ENCODE results near the gene BOD1. TPM values are rescaled to one million over a fixed set of nuclear protein-coding genes. Genes with fewer than 3 reads are reported as not detected.

Gene BOD1
- total and polyA plus RNA-seq, 9 of the 15 experiments (the other 6 are each of a cell fraction or from before 2014, with no cell fraction given) = 10.1 to 31.6 (median 22.6) TPM

DNA sequence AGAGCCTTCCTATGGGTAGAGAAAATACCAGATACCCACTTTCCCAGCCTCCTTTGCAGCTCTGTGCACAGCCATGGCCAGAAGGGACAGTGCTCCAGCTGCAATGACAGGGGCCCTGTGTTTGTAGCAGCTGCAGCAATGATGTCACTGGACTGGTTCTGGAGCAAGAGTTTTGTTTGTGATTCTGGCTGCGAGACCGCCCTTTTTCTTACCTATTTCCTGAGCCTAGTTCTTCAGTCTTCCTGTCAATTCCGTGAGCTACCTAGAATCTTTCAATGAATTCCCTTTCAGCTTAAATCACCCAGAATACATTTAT is 10.0 kb upstream of the BOD1 start:
- FAIRE-seq (no peak), DNase-seq (ENCODE audit: extremely low read depth in 1 of 4, low spot score in 3 of 4) (no peak), ATAC-seq (no peak)
- intact Hi-C loops (cut with micrococcal nuclease) = loop anchor here (5.0 to 10.0 kb wide), 2 partner anchors 138 to 211 kb away; no protein-coding TSS in a partner anchor
- TF ChIP-seq SRF (CRISPR knock-in tag; IDR thresholded peaks at IDR 0.05) (no peak), ZNF12 (CRISPR knock-in tag; IDR thresholded peaks at IDR 0.05) (peak; percentile 59; the same call in 1 of the 2 replicates)
- BruUV-seq (replicated peaks) = no TSS peak
- CTCF ChIA-PET (ENCODE audit: low intra/inter-chr PET ratio) = no interaction called here
- H3K4me2 ChIP-seq (ENCODE audit: insufficient read depth, low read length) = no peak overlapping the region
- no peaks in the 10 kb centered on the region for H3K36me3 ChIP-seq (ENCODE audit: control insufficient read depth, insufficient read depth, low read length)
- no peaks in the 10 kb centered on the region for H3K9me3 ChIP-seq (replicated peaks; ENCODE audit: control insufficient read depth, insufficient read depth, low read depth, low read length)
- no peak overlapping the region for H3K9ac ChIP-seq (ENCODE audit: insufficient read depth in 1 of 2, low read depth in 2 of 2, low read length in 2 of 2)
- no peaks in the 10 kb centered on the region for H4K20me1 ChIP-seq (replicated peaks; ENCODE audit: control insufficient read depth, insufficient read depth, low read length)
- no peaks in the 10 kb centered on the region for H3K27me3 ChIP-seq (ENCODE audit: control insufficient read depth in 2 of 2, insufficient read depth in 2 of 2, low read length in 2 of 2)
- H3K79me2 ChIP-seq (ENCODE audit: control insufficient read depth, insufficient read depth, low read length) = no peaks in the 10 kb centered on the region
- in situ Hi-C loops (cut with MboI) = no loop called here
- POLR2A ChIA-PET = interaction anchor here (0.5 kb wide), 1 partner anchor 15 kb away, joined by 3 read pairs; no protein-coding TSS in a partner anchor
- 65% methylated on average over 3 of the region's 3 CpGs for WGBS (ENCODE audit: insufficient coverage, low coverage, missing lambda C conversion rate)
- peaks cover 0 to 19% of the 10 kb centered on the region in 2 experiments; a peak in 4 of 5 replicates for H3K4me1 ChIP-seq (replicated peaks in 1 of 2; ENCODE audit: control insufficient read depth in 2 of 2, insufficient read depth in 2 of 2, low read length in 2 of 2)
- no peak overlapping the region for H3K4me3 ChIP-seq
- H3K27ac ChIP-seq (ENCODE audit: extremely low read depth, low read depth, low read length) = no peak overlapping the region
- no peaks in the 10 kb centered on the region for H3K9me1 ChIP-seq (ENCODE audit: control insufficient read depth, insufficient read depth, low read length)
- H2AFZ ChIP-seq (ENCODE audit: low read depth, low read length) = peak overlapping the region; percentile 72; the same call in 1 of the 2 replicates

DNA sequence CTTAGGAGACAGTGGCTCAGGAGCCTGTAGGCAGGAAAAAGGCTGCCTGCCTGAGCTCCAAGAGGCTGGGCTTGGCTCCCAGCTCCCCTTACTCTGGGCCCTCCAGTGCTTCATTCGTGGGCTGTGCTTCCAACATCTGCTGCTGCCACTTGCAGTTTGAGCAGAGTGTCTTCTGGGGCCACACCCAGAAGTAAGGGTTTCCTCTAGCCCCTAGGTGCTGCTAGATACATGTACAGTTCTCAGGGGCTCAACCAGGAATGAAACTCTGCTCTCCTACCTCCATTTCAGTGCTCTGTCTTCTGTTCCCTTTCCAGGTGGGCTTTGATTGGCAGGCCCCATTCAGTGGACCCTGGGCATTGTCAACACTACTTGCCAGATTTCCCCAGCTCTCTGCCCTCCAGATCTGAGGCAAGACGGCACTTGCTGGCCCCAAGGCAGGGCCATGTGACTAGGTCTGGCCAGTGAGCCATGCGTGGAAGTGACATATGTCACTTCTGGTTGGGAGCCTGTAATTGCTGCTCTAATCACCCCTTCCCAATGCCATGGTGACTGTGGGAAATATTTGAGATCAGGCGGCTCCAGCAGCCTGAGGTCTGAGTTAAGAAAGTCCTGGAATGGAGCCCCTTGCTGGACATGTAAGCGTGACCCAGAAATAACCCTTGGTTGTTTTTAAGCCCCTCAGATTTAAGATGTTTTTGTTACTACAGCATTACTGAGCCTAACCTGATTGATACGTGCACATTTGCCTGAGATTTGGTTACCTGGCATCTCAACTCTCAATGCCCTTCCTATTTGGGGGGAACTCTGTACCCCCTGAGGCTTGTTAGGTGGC is 9.4 kb upstream of the BOD1 start:
- H3K27ac ChIP-seq (ENCODE audit: extremely low read depth, low read depth, low read length) = no peak overlapping the region
- peaks cover 0 to 19% of the 10 kb centered on the region in 2 experiments; a peak in 4 of 5 replicates for H3K4me1 ChIP-seq (replicated peaks in 1 of 2; ENCODE audit: control insufficient read depth in 2 of 2, insufficient read depth in 2 of 2, low read length in 2 of 2)
- H3K36me3 ChIP-seq (ENCODE audit: control insufficient read depth, insufficient read depth, low read length) = no peaks in the 10 kb centered on the region
- no peaks in the 10 kb centered on the region for H3K9me1 ChIP-seq (ENCODE audit: control insufficient read depth, insufficient read depth, low read length)
- no peaks in the 10 kb centered on the region for H3K9me3 ChIP-seq (replicated peaks; ENCODE audit: control insufficient read depth, insufficient read depth, low read depth, low read length)
- peak in 2 of 4 experiments; percentile 24 to 44 for DNase-seq (ENCODE audit: extremely low read depth in 1 of 4, low spot score in 3 of 4)
- no peak overlapping the region for H3K4me3 ChIP-seq
- FAIRE-seq = peak; percentile 42
- no TSS peak for BruUV-seq (replicated peaks)
- H3K79me2 ChIP-seq (ENCODE audit: control insufficient read depth, insufficient read depth, low read length) = no peaks in the 10 kb centered on the region
- in situ Hi-C loops (cut with MboI) (no loop called here), intact Hi-C loops (cut with micrococcal nuclease) (loop anchor here (5.0 to 10.0 kb wide), 2 partner anchors 139 to 211 kb away; no protein-coding TSS in a partner anchor)
- H3K27me3 ChIP-seq (ENCODE audit: control insufficient read depth in 2 of 2, insufficient read depth in 2 of 2, low read length in 2 of 2) = no peaks in the 10 kb centered on the region
- no peak overlapping the region; the same call in 1 of the 2 replicates for H3K4me2 ChIP-seq (ENCODE audit: insufficient read depth, low read length)
- peak; percentile 82 for ATAC-seq
- WGBS (ENCODE audit: insufficient coverage, low coverage, missing lambda C conversion rate) = 40% methylated on average over 6 of the region's 6 CpGs
- H4K20me1 ChIP-seq (replicated peaks; ENCODE audit: control insufficient read depth, insufficient read depth, low read length) = no peaks in the 10 kb centered on the region
- ChIA-PET POLR2A (interaction anchor here (0.5 kb wide), 1 partner anchor 16 kb away, joined by 3 read pairs; no protein-coding TSS in a partner anchor), CTCF (ENCODE audit: low intra/inter-chr PET ratio) (no interaction called here)
- H2AFZ ChIP-seq (ENCODE audit: low read depth, low read length) = peak overlapping the region; percentile 72
- H3K9ac ChIP-seq (ENCODE audit: insufficient read depth in 1 of 2, low read depth in 2 of 2, low read length in 2 of 2) = peak overlapping the region in 1 of 2 experiments; percentile 15; a peak in 1 of 4 replicates
- TF ChIP-seq ZNF146 (CRISPR knock-in tag; IDR thresholded peaks at IDR 0.05; ENCODE audit: unreplicated experiment) (no peak), SMARCB1 (IDR thresholded peaks at IDR 0.05; ENCODE audit: insufficient read length, low read depth) (no peak), ZNF12 (CRISPR knock-in tag; IDR thresholded peaks at IDR 0.05) (peak; percentile 97)
- TF ChIP-seq, protein P1, sequence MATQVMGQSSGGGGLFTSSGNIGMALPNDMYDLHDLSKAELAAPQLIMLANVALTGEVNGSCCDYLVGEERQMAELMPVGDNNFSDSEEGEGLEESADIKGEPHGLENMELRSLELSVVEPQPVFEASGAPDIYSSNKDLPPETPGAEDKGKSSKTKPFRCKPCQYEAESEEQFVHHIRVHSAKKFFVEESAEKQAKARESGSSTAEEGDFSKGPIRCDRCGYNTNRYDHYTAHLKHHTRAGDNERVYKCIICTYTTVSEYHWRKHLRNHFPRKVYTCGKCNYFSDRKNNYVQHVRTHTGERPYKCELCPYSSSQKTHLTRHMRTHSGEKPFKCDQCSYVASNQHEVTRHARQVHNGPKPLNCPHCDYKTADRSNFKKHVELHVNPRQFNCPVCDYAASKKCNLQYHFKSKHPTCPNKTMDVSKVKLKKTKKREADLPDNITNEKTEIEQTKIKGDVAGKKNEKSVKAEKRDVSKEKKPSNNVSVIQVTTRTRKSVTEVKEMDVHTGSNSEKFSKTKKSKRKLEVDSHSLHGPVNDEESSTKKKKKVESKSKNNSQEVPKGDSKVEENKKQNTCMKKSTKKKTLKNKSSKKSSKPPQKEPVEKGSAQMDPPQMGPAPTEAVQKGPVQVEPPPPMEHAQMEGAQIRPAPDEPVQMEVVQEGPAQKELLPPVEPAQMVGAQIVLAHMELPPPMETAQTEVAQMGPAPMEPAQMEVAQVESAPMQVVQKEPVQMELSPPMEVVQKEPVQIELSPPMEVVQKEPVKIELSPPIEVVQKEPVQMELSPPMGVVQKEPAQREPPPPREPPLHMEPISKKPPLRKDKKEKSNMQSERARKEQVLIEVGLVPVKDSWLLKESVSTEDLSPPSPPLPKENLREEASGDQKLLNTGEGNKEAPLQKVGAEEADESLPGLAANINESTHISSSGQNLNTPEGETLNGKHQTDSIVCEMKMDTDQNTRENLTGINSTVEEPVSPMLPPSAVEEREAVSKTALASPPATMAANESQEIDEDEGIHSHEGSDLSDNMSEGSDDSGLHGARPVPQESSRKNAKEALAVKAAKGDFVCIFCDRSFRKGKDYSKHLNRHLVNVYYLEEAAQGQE (IDR thresholded peaks at IDR 0.05; ENCODE audit: borderline replicate concordance) = peak; percentile 74
- TF ChIP-seq, protein P1 (CRISPR knock-in tag; IDR thresholded peaks at IDR 0.05; ENCODE audit: low read depth) = no peak

Measured in K562 (cell line).